Fibroblast of pulmonary artery (primary cell): ENCODE measurements around the gene PALD1.
"Not testable (repeated sequence)": the region's sequence is repeated elsewhere in the genome, so short reads cannot be mapped to it uniquely, and the experiment has no call there.

Source experiments
- DNase-seq: peaks from one replicate; pipeline ENCODE4 v3.0.0-alpha.2; 2010; ENCODE audit warnings: low read depth
- H3K4me3 ChIP-seq: replicated peaks from 2 replicates; pipeline ENCODE4 v1.5.1; 2011; ENCODE audit warnings: low read depth, mild to moderate bottlenecking, control low read depth, low read length, moderate library complexity
- TF ChIP-seq, protein P1 (sequence below): IDR thresholded peaks from 2 replicates; pipeline ENCODE4 v1.5.1; 2011; ENCODE audit warnings: mild to moderate bottlenecking, control low read depth, low read length, inconsistent platforms; ENCODE audit errors: missing control alignments

PALD1 gene

DNA sequence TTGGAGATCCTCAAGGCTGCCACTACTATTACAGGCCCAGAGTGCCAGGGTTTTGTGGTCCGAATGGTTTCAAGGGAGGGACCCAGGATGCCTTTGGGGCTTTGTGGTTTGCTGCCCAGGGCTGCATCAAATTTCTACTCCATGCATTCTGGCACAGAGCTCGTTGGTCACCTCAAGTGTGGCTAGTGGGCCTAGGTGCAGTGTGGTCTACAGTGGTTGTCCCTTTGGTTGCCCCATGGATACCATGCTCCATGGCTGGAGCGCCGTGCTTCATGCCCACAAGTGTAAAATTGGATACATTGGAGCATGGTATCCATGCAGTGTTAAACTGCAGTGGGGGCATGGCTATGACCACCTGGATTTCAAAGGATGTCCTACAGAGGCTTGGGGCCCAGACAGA is 129.4 kb downstream of the PALD1 start:
- no peak for DNase-seq
- H3K4me3 ChIP-seq: no peak overlapping the region
- TF ChIP-seq, protein P1, sequence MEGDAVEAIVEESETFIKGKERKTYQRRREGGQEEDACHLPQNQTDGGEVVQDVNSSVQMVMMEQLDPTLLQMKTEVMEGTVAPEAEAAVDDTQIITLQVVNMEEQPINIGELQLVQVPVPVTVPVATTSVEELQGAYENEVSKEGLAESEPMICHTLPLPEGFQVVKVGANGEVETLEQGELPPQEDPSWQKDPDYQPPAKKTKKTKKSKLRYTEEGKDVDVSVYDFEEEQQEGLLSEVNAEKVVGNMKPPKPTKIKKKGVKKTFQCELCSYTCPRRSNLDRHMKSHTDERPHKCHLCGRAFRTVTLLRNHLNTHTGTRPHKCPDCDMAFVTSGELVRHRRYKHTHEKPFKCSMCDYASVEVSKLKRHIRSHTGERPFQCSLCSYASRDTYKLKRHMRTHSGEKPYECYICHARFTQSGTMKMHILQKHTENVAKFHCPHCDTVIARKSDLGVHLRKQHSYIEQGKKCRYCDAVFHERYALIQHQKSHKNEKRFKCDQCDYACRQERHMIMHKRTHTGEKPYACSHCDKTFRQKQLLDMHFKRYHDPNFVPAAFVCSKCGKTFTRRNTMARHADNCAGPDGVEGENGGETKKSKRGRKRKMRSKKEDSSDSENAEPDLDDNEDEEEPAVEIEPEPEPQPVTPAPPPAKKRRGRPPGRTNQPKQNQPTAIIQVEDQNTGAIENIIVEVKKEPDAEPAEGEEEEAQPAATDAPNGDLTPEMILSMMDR: no peak

DNA sequence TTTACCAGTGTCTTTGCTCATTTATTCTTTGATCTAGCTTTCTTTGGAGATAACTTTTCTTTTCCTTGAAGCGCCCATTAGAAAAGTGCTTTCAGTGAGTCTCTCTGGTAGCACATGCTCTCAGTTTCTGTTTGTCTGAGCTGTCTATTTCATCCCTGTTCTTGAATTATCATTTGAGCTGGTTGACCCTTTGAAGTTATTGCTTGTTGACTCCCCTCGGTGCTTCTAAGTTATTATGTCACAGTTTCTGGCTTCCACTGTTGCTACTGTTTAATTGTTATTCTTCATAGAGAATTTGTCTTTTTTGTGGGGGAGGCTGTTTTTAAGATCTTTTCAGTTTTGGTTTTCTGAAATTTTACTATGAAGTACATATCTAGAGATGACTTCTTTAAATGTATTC is 135.4 kb downstream of the PALD1 start:
- DNase-seq: no peak

DNA sequence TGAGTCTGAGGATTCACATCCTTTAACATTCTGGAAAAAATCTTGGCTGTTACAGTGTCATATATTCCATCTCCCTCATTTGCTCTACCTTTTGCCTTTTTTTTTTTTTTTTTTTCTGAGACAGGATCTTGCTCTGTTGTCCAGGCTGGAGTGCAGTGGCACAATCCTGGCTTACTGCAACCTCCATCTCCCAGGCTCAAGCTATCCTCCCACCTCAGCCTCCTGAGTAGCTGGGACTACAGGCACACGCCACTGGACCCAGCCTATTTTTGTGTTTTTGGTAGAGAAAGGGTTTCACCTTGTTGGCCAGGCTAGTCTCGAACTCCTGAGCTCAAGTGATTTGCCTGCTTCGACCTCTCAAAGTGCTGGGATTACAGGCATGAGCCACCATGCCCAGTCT is 135.8 kb downstream of the PALD1 start:
- not testable (repeated sequence) for H3K4me3 ChIP-seq, DNase-seq

More for the DNA sequence above, 135.4 kb downstream of the PALD1 start:
- TF ChIP-seq, protein P1: no peak
- no peak overlapping the region for H3K4me3 ChIP-seq

DNA sequence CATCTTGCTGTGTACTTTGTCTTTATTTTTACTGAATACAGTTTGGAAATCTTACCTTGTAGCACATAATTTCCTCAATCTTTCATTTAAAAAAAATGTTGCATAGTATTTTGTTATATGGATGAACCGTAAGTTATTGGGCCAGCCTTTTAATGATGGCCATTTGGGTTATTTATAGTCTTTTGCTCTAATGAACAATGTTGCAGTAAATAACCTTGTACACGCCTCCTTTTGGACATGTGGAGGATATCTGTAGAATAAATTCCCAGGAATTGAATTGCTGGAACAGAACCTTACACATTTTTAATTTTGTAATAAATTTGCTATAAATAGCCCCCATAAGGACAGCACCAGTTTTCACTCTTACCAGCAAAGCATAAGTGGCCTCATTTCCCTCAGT is 136.6 kb downstream of the PALD1 start:
- TF ChIP-seq, protein P1: no peak
- no peak overlapping the region for H3K4me3 ChIP-seq
- no peak for DNase-seq

DNA sequence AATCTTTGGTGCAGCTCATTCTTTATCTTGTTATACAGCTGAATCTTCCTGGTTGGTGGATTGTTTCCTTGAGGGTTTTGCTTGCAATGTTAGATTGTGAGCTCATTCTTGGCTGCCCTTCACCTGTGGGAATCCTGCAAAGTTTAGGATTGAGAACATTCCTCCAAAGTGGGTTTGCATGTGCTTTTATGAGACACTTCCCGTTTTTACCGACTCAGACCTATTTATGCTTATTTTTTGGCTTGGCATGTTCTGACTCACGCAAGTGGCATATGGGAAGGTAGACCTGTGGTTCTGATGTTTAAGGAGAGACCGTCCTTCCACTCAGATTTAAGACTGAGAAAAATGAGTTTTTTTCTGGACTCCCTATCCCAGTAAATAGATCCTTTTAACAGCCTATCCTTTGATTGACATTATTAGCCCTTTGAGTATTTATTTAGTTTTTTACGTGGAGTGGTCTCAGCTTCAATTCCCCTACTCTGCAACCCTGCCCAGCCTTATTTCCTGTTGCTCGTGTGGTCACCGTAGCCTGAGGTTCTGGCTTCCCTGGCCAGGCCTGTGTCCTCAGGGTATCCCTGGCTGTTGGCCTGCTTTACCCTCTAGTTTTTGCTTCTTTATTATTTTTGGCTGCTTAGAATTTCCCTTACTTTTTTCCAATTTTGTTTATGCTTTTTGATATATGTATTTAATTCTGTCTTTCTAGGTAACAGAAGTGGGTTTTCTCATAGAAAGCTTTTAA is 137.4 kb downstream of the PALD1 start:
- H3K4me3 ChIP-seq: no peak overlapping the region
- DNase-seq: no peak
- TF ChIP-seq, protein P1: no peak

DNA sequence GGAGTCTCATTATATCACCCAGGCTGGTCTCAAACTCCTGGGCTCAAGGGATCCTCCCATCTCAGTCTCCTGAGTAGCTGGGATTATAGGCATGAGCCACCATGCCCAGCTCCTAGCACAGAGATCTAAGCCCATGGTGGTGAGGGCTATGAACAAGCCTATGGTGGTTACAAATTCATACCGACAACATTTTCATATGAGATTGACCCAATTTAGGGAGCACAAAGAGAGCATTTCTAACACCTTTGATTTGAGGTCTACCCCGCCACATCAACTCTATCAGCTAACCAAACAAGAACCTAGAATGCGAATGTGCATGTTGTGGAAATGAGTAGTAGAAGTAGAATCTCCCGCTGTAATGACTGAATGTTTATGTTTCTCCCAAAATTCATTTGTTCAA is 138.2 kb downstream of the PALD1 start:
- TF ChIP-seq, protein P1: no peak
- no peak for DNase-seq
- no peak overlapping the region for H3K4me3 ChIP-seq
